Endothelial cell (in vitro differentiated cells): ENCODE measurements around the gene TMEM151B. TPM values are rescaled to one million over a fixed set of nuclear protein-coding genes. Genes with fewer than 3 reads are reported as not detected.

Experiments used
- DNase-seq: peaks from one replicate; pipeline ENCODE4 v3.0.0; 2021; ENCODE audit warnings: low spot score
- H3K27ac Mint-ChIP-seq: one replicate; pipeline ENCODE4 v1.8.0; 2021; ENCODE audit warnings: mixed read lengths, inconsistent platforms; ENCODE audit not compliant: unreplicated experiment
- H3K27me3 Mint-ChIP-seq: one replicate; pipeline ENCODE4 v1.8.0; 2021; ENCODE audit warnings: mild to moderate bottlenecking, moderate library complexity, mixed read lengths, inconsistent platforms; ENCODE audit not compliant: unreplicated experiment
- H3K36me3 Mint-ChIP-seq: one replicate; pipeline ENCODE4 v1.8.0; 2021; ENCODE audit warnings: mild to moderate bottlenecking, low read depth, mixed read lengths, inconsistent platforms; ENCODE audit not compliant: unreplicated experiment
- H3K4me1 Mint-ChIP-seq: one replicate; pipeline ENCODE4 v1.8.0; 2021; ENCODE audit warnings: mild to moderate bottlenecking, mixed read lengths, inconsistent platforms; ENCODE audit not compliant: unreplicated experiment
- H3K4me3 Mint-ChIP-seq: one replicate; pipeline ENCODE4 v1.8.0; 2021; ENCODE audit warnings: mild to moderate bottlenecking, mixed read lengths, inconsistent platforms; ENCODE audit not compliant: unreplicated experiment
- H3K9me3 Mint-ChIP-seq: one replicate; pipeline ENCODE4 v1.8.0; 2021; ENCODE audit warnings: mixed read lengths, inconsistent platforms; ENCODE audit not compliant: unreplicated experiment
- CTCF ChIP-seq: fragments of 200-600 bp; sonication (generic); IDR thresholded peaks from one replicate; pipeline ENCODE4 v1.5.0; 2021; ENCODE audit warnings: antibody characterized with exemption; ENCODE audit not compliant: unreplicated experiment
- total RNA-seq: library from RNA; stranded (reverse); fragmentation: NEBNext Ultra II Directional; extraction: Animal tissue kit (Norgen Biotek cat#: 25700); gene quantifications from one replicate; pipeline ENCODE4 v1.2.1, GENCODE V29; 2021; ENCODE audit not compliant: unreplicated experiment

The TMEM151B gene
- total RNA-seq, 1 donor from 2014 or later: 0.28 TPM

- Mint-ChIP-seq H3K9me3 (no peaks in the 10 kb centered on the region), H3K4me3 (peak overlapping the region; percentile 92), H3K27me3 (peaks cover 14% of the 10 kb centered on the region), H3K4me1 (peaks cover 46% of the 10 kb centered on the region), H3K36me3 (peaks cover 44% of the 10 kb centered on the region), H3K27ac (no peak overlapping the region)
- TF ChIP-seq CTCF: no peak
- no peak for DNase-seq
These were observed 11.9 kb upstream of the TMEM151B start for GRCh38 chr6:44258325-44258863.

- no peaks in the 10 kb centered on the region for H3K9me3 Mint-ChIP-seq
- H3K36me3 Mint-ChIP-seq: peaks cover 38% of the 10 kb centered on the region
- peaks cover 14% of the 10 kb centered on the region for H3K27me3 Mint-ChIP-seq
- H3K27ac Mint-ChIP-seq: no peak overlapping the region
- peak overlapping the region; percentile 92 for H3K4me3 Mint-ChIP-seq
- peaks cover 52% of the 10 kb centered on the region for H3K4me1 Mint-ChIP-seq
- no peak for DNase-seq
- TF ChIP-seq CTCF: no peak
These were observed 11.3 kb upstream of the TMEM151B start for GRCh38 chr6:44258921-44259320.

- Mint-ChIP-seq H3K36me3 (peaks cover 30% of the 10 kb centered on the region), H3K9me3 (no peaks in the 10 kb centered on the region), H3K27me3 (peaks cover 15% of the 10 kb centered on the region), H3K4me3 (no peak overlapping the region), H3K4me1 (peaks cover 56% of the 10 kb centered on the region), H3K27ac (no peak overlapping the region)
- DNase-seq: no peak
- no peak for TF ChIP-seq CTCF
These were observed 10.2 kb upstream of the TMEM151B start for GRCh38 chr6:44260011-44260410.

GRCh38 chr6:44260451-44261297 lies 9.6 kb upstream of the TMEM151B start:
- Mint-ChIP-seq H3K27me3 (peaks cover 13% of the 10 kb centered on the region), H3K9me3 (no peaks in the 10 kb centered on the region), H3K4me3 (peak overlapping the region; percentile 13), H3K27ac (peak overlapping the region; percentile 49), H3K4me1 (peaks cover 49% of the 10 kb centered on the region), H3K36me3 (peaks cover 23% of the 10 kb centered on the region)
- no peak for TF ChIP-seq CTCF
- no peak for DNase-seq

- Mint-ChIP-seq H3K4me3 (no peak overlapping the region), H3K9me3 (no peaks in the 10 kb centered on the region), H3K27me3 (peaks cover 9% of the 10 kb centered on the region), H3K36me3 (peaks cover 17% of the 10 kb centered on the region), H3K4me1 (peaks cover 40% of the 10 kb centered on the region), H3K27ac (no peak overlapping the region)
- TF ChIP-seq CTCF: no peak
- no peak for DNase-seq
These were observed 8.7 kb upstream of the TMEM151B start for GRCh38 chr6:44261581-44261980.
